CMK (cell line): ENCODE measurements around the gene ZIC4.

Experiments used
- DNase-seq: peaks from one replicate; pipeline ENCODE4 v3.0.0-alpha.2; 2010; ENCODE audit warnings: low read depth

The ZIC4 gene

GRCh38 chr3:147406028-147406931 lies at the start of gene ZIC4:
TSS of gene ZIC4 (minus strand) at chr3:147406543. CDS start at chr3:147402797, 3,746 bp downstream.
- DNase-seq = no peak

GRCh38 chr3:147449669-147450068 lies 43.3 kb upstream of the ZIC4 start:
- DNase-seq = no peak

- no peak for DNase-seq
These were observed 40.9 kb upstream of the ZIC4 start for GRCh38 chr3:147447224-147447623.

- DNase-seq = no peak
These were observed 25.4 kb upstream of the ZIC4 start for GRCh38 chr3:147431751-147432150.

GRCh38 chr3:147428754-147429153 lies 22.4 kb upstream of the ZIC4 start:
- DNase-seq = no peak

- DNase-seq = no peak
These were observed 22.0 kb upstream of the ZIC4 start for GRCh38 chr3:147428326-147428725.

GRCh38 chr3:147427746-147428145 lies 21.4 kb upstream of the ZIC4 start:
- DNase-seq = no peak

GRCh38 chr3:147426931-147427330 lies 20.6 kb upstream of the ZIC4 start:
- DNase-seq = no peak

GRCh38 chr3:147425388-147425850 lies 19.1 kb upstream of the ZIC4 start:
- DNase-seq = no peak

- no peak for DNase-seq
These were observed 18.4 kb upstream of the ZIC4 start for GRCh38 chr3:147424581-147425387.

GRCh38 chr3:147423798-147424580 lies 17.6 kb upstream of the ZIC4 start:
- no peak for DNase-seq

GRCh38 chr3:147423537-147423797 lies 17.1 kb upstream of the ZIC4 start:
- DNase-seq = no peak

GRCh38 chr3:147422601-147423536 lies 16.5 kb upstream of the ZIC4 start:
- DNase-seq = no peak

GRCh38 chr3:147422196-147422595 lies 15.9 kb upstream of the ZIC4 start:
- no peak for DNase-seq

GRCh38 chr3:147421184-147421912 lies 15.0 kb upstream of the ZIC4 start:
- no peak for DNase-seq

- no peak for DNase-seq
These were observed 14.2 kb upstream of the ZIC4 start for GRCh38 chr3:147420353-147421183.

GRCh38 chr3:147419781-147420224 lies 13.5 kb upstream of the ZIC4 start:
- no peak for DNase-seq

- DNase-seq = no peak
These were observed 12.7 kb upstream of the ZIC4 start for GRCh38 chr3:147418808-147419701.

GRCh38 chr3:147418371-147418781 lies 12.0 kb upstream of the ZIC4 start:
- DNase-seq = no peak
